Fibroblast of skin of back (primary cell): ENCODE results near the gene KCNE4.

Experiments used
- DNase-seq: peaks from one replicate; pipeline ENCODE4 v3.0.0-alpha.2; 2013

The KCNE4 gene

DNA sequence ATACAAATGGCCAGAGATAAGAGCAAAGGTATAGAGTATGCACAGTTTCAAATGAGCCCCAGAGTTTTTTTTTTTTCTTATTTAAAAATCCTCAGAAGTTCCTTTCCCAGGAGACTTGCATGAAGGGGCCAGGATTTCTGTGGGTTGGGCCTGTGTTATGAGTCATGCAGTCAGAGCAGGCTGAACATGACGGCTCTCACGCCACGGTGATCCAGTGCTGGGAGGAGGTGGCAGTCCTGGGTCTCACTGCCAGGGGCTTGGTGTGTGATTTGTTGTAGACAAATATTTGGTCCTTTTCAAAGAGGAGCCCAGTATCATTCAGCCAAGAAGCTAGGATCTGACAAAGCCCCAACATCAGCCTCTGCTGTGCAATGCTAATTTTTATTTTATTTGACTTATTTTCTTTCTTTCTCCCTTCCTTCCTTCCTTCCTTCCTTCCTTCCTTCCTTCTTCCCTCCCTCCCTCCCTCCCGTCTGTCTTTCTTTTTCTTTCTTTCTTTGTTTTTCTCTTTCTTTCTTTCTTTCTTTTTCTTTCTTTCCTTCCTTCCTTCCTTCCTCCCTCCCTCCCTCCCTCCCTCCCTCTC, 10.4 kb upstream of the KCNE4 start:
- DNase-seq: peak; percentile 100

DNA sequence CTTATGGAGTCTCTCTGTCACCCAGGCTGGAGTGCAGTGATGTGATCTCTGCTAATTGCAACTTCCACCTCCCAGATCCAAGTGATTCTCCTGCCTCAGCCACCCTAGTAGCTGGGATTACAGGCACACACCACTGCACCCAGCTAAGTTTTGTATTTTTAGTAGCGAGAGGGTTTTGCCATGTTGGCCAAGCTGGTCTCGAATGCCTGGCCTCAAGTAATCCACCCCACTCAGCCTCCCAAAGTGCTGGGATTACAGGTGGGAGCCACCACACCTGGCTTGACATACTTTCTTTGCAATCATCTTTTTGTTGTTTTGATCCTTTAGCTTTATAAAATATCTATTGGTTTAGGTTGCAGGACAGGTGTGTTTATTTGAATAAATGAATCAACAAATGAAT, 9.7 kb upstream of the KCNE4 start:
- no peak for DNase-seq

DNA sequence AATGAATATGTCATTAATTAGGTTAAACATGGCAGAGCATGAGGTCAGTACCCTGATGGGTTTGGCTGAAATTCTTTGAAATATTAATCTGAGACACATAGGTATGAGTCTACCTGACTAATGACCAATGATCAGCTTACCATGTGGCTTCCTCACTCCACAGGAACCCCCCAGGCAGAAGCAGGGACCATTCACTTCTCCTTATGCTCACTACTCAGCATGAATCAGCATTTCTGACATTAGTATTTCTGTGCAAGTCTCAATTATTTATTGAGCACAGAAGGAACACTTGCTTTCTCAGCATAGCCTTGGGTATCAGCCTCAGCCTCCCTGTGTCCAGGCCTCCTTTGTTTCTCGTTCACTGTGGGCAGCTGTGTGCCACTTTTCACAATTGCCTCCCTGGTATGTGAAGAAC, 9.3 kb upstream of the KCNE4 start:
- peak; percentile 69 for DNase-seq

DNA sequence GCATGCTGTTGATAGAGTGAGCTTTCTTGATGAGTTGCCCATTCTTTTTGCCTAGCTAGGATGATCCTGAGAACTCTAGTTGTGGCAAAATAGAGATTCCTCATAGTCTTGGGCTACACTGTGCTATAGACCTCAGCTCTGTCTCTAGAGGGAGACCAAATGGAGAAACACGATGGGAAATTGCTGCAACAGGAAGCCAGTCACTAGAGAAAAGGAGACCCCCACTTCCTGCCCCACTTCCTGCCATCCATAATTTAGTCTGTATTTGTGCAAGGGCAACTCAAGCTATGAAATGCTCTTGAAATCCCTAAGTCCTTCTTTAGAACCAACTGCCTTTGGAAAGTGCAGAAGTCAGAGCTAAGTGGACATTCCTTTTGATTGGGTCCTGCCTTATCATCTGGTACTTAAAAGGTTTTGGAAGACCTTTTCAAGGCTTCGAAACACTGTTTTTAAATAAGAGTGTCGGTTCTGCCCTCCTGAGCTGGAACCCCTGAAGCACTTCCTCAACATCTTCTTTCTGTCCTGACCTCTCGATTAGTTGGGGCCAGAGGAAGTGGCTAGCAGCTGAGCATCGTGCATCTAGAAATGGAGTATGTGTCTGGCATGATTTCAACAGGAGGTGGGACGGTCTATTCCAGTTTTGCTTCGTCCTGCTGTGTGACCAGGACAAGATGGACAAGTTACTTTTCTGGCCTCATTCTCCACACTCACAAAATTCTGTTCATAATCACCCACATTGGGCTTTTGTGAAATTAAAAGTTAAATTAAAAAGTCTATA, 8.6 kb upstream of the KCNE4 start:
- DNase-seq: no peak

DNA sequence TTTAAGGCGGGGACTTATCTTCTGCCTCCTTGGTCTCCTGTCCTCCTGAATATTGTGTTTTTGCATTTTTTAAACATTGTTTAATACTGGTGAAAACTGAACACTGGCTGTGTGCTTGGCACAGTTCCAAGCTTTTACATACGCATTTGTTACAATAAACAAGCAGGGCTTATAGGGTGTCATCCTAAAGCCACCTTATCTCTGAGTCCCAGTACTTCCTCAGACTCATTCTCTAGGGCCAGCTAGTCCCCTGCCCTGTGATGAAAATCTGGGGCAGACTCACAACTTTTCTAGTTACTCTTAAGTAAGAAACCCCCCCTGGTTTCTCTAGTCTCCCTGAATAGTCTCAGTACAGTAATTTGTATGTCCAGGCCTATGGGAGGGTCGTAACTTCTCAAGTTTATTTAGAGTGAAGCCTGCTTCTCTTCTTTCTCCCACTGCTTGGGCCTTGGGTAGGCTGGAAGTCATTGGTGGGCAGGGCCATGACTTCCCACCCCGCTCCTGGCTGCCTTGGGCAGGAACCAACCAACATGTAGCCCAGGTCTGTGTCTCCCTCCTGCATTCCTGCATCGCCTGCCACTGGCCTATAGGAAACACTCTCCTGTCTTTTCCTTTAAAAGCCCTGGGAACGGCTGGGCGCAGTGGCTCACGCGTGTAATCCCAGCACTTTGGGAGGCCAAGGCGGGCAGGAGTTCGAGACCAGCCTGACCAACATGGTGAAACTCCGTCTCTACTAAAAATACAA, 7.7 kb upstream of the KCNE4 start:
- DNase-seq: no peak

DNA sequence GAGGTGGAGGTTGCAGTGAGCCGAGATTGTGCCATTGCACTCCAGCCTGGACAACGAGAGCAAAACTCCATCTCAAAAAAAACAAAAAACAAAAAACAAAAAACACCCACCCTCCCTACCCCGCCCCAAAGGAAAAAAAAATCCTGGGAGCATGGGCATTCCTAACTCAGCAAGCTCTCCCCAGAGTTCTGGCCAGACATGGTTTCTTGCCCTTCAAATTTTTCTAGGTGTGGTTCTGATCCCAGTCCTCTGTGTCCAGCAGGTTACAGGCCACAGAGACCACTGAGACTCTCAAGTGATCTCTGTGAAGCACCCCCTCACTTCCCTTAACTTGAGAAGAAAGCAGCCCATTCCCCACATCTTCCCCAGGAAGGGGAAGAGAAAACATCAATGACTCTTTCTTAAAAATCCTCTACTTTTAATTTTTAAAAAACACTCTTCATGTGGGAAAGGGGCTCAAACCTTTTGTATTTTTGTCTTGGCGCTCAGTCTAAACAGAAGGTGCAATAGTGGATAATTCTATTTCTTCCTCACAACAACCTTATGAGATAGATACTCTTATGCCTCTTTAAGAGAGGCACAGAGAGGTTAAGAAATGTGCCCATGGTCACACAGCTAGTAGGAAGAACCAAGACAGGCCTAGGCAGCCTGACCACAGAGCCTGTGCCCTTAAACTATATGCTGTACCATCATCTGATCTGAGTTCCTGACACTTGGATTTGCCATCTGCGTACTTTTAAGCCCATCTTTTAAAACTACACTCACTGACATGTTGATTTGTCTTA, 6.9 kb upstream of the KCNE4 start:
- DNase-seq: no peak

DNA sequence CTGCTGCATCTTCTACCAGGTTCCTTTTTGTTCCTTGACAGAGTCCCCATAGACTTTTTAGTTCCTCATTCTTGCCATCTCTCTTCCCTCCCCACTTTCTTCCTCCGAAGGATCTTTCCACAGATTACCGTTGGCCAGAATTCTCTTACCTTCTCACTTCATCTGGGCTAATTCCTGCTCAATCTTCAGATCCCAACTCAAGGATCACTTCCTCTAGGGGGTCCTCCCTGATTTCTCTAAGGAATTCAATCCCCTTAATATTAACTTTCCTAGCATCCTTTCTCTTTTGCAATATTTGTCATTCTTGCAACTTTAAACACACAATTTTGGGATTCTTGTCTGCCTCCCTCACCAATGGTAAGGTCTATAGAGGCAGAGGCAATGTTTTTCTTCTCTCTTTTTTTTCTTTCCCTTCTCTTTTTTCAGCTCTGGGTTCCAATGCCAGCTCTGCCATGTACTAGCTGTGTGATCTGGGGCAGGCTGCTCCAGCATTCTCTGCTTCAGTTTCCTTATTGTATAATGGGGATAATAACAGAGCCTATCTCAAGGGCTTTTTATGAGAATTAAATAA, 5.4 kb upstream of the KCNE4 start:
- peak; percentile 80 for DNase-seq

DNA sequence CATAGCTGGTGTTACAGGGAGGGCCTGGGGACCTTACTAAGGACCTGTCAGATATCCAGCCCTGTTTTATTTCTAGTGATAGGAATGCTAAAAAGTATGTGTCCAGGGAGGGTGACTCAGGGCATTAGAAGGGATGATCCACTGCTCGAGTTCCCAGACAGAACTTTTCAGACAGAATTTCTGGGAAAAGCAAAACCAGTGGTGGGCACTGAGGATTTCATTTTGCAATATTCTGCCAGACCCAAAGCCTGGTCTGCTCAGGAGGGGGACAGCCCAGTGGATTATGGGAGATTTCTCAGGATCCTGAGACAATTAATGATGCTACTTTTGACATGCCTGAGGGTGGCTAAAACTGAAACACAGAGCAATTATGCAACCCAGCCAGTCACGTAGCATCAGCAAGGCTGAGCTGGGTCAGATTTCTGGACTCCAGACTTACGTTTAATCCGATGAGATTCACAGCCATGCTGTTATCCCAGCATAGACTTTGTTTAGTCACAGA, 4.7 kb upstream of the KCNE4 start:
- DNase-seq: peak; percentile 97

DNA sequence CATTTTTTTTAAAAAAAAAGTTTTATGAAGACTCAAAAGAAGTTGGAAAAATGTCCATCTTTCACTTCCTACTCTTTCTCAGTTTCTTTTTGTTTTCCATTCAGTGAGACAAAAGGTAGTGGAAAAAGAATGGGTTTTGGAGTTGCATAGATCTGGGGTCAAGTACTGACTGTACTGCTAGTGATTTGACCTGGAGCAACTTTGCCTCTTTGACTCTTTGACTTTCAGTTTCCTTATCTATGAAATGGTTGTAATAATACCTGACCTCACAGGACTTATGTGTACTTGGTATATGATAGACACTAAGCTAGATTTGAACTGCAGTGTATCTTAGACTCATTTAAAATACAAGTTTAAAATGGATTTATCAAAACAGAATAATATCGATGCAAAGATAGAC, 3.5 kb upstream of the KCNE4 start:
- no peak for DNase-seq

DNA sequence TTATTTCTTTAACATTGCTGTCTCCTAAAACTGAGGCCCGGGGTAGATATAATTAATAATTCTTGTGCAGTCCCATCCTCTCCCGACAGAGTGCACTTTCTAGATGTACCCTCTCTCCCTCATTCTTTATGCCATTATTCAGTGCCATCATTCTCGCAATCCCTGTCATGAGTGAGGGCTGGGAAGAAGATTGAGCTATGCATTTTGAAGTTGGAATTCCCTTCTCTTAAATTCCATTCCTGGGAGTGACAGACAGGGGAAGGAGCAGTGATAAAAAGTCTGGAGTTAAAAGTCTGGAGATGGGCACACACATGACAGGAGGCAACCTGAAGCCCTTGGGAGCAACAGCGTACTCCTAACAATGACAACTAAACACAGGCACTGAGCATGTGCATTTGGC, 2.6 kb upstream of the KCNE4 start:
- peak; percentile 62 for DNase-seq

DNA sequence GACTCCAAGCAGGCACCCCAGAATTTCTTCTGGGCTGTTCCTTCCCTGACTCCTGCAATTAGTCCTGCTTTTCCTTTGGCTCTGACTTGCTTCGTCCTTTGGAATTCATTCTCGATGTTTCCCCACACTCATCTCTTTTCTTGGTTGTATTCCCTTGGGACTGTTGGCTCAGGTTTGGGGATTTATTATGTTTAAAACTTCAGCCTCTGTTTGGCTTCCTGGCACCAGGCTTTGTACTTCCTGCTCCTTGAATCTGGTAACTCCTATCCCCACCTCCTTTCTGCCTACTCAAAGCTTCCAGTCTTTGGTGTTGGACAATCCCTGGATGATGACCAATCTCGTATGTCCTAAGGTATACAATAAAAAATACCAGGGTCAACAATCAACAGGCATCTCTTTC, 1.8 kb upstream of the KCNE4 start:
- no peak for DNase-seq

DNA sequence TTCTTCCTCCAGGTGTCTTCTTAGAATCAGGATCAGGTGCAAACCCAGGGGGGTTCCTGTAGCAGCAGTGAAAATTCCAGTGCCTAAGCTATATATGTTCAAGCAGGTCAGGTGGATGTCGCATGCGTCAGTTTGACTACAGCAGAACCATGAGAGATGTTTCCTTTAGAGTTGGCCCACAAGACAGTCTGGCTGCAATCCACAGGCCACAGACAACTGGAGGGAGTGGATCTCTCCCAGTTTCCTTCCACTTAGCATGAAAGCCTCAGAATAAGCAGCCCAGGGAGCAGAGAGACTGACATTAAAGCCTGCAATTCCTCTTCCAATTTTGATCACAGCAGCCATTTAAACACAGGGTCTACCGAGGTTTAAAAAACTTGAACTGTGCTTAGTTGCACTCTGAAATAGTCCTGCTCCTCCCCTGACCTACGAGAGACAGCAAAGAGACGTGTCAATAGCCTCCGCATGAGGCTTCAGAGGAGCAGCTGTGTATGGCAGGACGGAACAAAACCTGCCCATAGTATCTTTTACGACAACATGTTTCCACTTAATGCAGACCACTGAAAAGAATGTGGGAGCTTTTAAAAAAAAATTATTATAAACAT, 988 bp upstream of the KCNE4 start:
- DNase-seq: peak; percentile 61

DNA sequence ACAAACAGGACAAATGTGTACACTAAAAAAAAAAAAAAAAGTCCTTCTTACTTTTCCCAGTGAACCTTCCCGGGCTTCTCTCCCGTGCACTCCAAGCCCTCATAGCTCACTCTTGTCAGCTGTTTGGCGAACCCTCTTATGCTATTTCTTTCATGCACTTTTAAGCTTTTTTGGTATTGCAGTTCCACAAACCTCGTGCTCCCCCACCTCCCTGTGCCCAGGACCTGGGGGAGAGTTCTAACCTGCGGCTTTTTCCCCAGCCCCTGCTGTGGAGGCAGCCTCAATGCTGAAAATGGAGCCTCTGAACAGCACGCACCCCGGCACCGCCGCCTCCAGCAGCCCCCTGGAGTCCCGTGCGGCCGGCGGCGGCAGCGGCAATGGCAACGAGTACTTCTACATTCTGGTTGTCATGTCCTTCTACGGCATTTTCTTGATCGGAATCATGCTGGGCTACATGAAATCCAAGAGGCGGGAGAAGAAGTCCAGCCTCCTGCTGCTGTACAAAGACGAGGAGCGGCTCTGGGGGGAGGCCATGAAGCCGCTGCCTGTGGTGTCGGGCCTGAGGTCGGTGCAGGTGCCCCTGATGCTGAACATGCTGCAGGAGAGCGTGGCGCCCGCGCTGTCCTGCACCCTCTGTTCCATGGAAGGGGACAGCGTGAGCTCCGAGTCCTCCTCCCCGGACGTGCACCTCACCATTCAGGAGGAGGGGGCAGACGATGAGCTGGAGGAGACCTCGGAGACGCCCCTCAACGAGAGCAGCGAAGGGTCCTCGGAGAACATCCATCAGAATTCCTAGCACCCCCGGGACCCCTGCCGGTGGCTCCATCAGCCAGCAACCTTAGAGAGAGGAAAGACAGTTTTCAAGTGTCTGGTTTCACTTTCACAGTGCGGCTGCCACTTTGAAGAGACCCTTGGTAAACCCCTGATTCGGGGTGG, 826 bp downstream of the KCNE4 start:
- DNase-seq: no peak

DNA sequence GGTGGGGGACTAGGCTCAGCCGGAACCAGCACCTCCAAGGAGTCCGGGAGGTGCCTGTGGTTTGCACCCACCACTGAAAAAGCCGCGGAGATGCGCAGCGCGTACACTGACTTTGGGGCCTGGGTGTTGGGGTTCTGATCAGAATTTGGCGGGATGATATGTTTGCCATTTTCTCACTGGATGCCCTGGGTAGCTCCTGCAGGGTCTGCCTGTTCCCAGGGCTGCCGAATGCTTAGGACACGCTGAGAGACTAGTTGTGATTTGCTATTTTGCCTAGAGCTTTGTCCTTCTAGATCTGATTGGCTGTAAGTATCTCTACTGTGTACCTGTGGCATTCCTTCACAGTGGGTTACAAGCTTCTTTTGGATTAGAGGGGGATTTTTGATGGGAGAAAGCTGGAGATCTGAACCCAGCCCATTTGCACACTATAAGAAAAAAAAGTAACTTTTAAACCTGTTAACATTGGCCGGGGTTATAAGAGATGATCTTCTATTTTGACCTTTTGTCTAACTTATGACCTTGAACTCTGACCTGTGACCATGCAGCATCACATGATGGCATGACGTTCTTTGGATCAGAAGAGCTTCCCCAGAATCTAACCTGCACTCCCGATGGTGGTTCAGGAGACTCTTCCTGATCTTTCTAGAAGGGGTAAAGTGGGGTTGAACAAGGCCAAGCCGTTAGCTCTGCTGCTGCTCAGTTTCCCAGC, 1.6 kb downstream of the KCNE4 start:
- DNase-seq: no peak

DNA sequence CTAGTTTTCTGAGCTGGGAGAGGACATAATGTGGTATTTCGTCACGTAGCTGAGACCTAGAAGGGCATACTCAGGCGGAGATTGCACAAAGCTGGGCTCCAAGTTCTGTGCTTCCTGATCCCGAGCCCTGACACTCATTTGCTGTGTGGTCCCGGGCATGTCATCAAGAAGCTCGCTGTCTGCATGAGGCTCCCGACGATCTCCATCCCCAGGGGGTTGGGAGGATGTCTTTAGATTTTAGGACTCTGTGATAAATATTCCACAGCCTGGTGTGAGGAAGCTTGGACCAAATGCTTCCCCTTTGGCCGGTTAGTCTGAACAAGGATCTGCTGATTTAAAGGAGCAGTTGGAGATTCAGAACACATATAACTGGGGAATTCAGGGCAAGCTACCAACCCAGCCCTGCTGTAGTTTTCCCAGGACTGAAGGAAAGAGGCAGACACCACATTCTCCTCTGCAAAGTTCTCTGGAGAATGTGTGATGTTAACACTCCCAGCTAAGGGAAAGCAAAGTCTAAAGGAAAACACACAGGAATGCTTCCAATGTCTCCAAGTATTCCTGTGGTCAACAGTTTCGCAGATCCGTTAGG, 2.3 kb downstream of the KCNE4 start:
- DNase-seq: peak; percentile 90

DNA sequence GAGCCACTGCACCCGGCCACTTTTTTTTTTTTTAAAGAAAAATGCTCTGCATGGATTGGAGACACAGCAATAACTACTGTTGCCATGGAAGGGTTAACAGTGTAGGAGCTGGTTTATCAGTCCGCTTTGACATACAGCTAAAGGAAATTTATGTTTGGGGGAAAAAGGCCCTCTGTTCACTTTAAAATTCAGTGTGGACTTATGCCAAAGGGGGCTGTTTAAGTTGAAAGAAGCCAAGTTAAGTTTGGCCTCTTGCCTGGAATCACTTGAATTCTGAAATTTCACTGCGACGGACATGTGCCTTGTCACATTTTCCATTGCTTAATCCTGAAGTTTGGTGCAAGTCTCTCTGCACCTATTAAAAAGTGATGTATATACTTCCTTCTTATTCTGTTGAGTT, 3.1 kb downstream of the KCNE4 start:
- peak; percentile 86 for DNase-seq

DNA sequence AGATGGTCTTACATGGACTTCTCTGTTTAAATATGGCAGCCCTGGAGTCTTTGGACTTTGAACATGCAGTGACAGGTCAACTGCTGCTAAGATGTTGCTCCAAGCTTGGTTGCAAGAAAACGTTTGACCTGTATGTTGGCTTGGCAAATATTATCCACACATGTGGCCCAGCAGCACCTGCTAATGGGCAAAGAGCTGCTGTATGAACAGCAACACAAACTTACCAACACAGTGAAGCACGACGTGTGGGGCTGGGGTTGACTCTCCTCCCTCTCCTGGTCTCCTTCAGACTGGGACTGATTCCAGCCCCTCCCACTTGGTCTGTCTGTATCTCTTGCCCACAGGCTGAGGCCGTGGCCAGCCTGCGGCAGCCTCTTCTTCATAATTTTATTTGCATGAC, 3.8 kb downstream of the KCNE4 start:
- no peak for DNase-seq

DNA sequence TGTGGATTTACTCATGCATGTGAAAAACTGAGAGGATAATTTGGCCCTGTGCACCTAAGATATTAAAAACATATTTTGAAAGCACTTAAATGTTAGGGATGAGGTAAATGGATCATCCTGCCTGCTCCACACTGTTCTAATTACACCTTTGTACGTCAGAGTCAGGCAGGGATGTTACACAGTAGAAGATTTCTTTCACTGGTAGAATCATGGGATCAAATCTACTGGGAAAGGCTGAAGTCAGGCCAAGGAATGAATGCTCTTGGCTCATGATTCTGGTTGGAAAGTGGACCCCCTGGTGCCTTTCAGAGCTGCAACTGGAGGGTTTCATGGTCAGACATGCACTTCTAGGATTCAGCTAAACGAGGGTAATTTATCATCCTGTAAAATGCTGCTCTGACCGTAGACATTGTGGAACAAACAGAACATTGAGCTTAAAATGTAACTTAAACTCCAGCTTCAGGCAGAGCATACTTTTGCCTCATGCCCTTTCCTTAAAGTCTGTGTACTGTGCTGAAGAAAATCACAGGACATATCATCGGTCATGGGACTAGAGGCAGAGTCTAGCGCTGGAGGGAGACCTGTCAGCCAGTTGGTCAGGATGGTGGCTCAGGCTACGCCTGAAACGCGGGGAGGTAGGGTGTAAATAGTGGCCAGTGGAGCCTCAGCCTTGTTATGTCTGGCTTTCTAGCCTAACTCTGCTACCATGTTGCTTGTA, 4.9 kb downstream of the KCNE4 start:
- no peak for DNase-seq

DNA sequence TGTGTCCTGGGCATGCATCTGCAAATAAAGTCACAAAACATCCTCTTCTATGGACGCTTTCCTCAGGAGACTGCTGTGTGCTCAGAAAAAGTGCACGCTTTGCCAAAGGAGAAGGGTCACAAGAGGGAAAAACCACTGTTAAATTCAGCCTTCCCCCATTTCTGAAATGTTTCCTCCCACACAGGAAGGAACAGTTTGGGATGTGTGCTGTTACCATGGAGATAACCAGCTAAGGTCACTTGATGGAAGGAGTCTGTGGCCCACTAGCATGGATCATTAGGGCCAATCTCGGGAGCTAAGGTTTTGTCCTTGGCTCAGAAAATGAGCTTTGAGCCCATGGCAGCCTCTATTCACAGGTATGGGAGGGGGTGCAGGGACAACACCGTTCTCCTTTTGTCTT, 5.6 kb downstream of the KCNE4 start:
- no peak for DNase-seq
